ENCODE data around the gene INPP4B.

INPP4B gene

DNA sequence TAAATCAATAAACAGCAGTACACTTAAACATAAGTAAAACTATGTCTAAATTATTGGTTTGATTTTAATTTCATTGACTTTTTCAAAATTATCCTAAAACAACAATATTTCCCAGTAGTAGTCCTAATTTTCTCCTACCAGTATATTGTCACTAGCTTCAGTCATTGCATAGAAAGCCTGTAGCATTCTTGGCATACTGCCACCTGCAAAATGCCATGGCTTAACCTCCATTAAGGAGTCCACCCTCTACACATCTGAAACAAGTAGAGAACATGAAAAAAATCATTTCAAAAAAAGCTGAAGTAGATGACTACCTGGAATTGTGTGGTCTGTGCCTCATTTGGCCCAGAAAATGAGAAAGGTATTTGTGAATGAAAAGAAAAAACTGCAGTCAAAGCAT, 348.5 kb downstream of the INPP4B start:
- no peak overlapping the region for H2BK5ac ChIP-seq (ENCODE audit: low read length)
- H3K27ac ChIP-seq (ENCODE audit: low read depth, low read length) = no peak overlapping the region
- H3K4me2 ChIP-seq (ENCODE audit: low read length) = no peak overlapping the region
- no peak overlapping the region for H3K9ac ChIP-seq (ENCODE audit: low read length)
- H3K18ac ChIP-seq (ENCODE audit: low read length) = no peak overlapping the region
- no peak overlapping the region for H2AK5ac ChIP-seq (ENCODE audit: low read length)
- no peaks in the 10 kb centered on the region for H3K27me3 ChIP-seq (ENCODE audit: insufficient read depth, low read length, poor library complexity)
- no peaks in the 10 kb centered on the region for H3K79me1 ChIP-seq (ENCODE audit: low read length)
- H2BK15ac ChIP-seq (replicated peaks; ENCODE audit: low read depth) = no peak overlapping the region
- no peak for DNase-seq
- H3K79me2 ChIP-seq (ENCODE audit: control insufficient read depth, insufficient read depth, low read length) = no peaks in the 10 kb centered on the region
- H3K36me3 ChIP-seq (ENCODE audit: control insufficient read depth, insufficient read depth, low read length) = no peaks in the 10 kb centered on the region
- no peak overlapping the region for H4K5ac ChIP-seq (ENCODE audit: low read length)
- no peak overlapping the region for H3K56ac ChIP-seq (ENCODE audit: low read length)
- H3K23ac ChIP-seq (ENCODE audit: low read length) = no peak overlapping the region
- no peak overlapping the region for H2BK120ac ChIP-seq (ENCODE audit: low read depth, low read length)
- no peak overlapping the region for H3K4me3 ChIP-seq (ENCODE audit: low read length)
- H3K4me1 ChIP-seq (ENCODE audit: control insufficient read depth, low read depth, low read length) = no peaks in the 10 kb centered on the region
- no peak overlapping the region for H4K8ac ChIP-seq (ENCODE audit: low read depth, low read length)
- H3K4ac ChIP-seq (ENCODE audit: low read depth, low read length) = no peak overlapping the region

DNA sequence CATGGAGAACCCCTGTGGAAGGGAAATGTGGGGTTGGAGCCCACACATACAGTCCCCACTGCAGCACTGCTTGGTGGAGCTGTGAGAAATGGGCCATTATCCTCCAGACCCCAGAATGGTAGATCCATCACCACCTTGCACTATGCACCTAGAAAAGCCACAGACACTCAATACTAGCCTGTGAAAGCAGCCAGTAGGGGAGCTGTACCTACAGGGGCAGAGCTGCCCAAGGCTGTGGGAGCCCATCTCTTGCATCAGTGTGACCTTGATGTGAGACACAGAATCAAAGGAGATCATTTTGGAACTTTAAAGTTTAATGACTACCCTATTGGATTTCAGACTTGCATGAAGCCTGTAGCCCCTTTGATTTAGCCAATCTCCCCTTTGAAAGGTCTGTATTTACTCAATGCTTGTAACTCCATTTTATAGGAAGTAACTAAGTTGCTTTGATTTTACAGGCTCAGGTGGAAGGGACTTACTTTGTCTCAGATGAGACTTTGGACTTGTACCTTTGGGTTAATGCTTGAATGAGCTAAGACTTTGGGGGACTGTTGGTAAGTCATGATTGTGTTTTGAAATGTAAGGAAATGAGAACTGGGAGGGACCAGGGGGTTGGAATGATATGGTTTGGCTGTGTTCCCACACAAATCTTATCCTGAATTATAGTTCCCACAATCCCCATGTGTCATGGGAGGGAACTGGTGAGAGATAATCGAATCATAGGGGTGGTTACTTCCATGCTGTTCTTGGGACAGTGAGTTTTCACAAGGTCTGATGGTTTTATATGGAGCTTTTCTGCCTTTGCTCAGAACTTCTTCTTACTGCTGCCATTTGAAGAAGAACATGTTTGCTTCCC, 352.6 kb downstream of the INPP4B start:
- Histone ChIP-seq H3K4ac (ENCODE audit: low read depth, low read length) (no peak overlapping the region), H2BK120ac (ENCODE audit: low read depth, low read length) (no peak overlapping the region), H2BK15ac (replicated peaks; ENCODE audit: low read depth) (no peak overlapping the region), H3K23ac (ENCODE audit: low read length) (no peak overlapping the region), H3K56ac (ENCODE audit: low read length) (no peak overlapping the region), H4K8ac (ENCODE audit: low read depth, low read length) (no peak overlapping the region), H4K5ac (ENCODE audit: low read length) (no peak overlapping the region), H3K36me3 (ENCODE audit: control insufficient read depth, insufficient read depth, low read length) (no peaks in the 10 kb centered on the region), H3K27me3 (ENCODE audit: insufficient read depth, low read length, poor library complexity) (no peaks in the 10 kb centered on the region), H3K79me1 (ENCODE audit: low read length) (no peaks in the 10 kb centered on the region), H2AK5ac (ENCODE audit: low read length) (no peak overlapping the region), H3K4me2 (ENCODE audit: low read length) (no peak overlapping the region), H2BK5ac (ENCODE audit: low read length) (no peak overlapping the region), H3K79me2 (ENCODE audit: control insufficient read depth, insufficient read depth, low read length) (no peaks in the 10 kb centered on the region), H3K27ac (ENCODE audit: low read depth, low read length) (no peak overlapping the region), H3K9ac (ENCODE audit: low read length) (no peak overlapping the region), H3K18ac (ENCODE audit: low read length) (no peak overlapping the region), H3K4me1 (ENCODE audit: control insufficient read depth, low read depth, low read length) (no peaks in the 10 kb centered on the region), H3K4me3 (ENCODE audit: low read length) (no peak overlapping the region)
- no CpG with 5 or more reads among the region's 1 CpG for WGBS (ENCODE audit: extremely low coverage, insufficient coverage, low lambda C conversion rate)
- no peak for DNase-seq

DNA sequence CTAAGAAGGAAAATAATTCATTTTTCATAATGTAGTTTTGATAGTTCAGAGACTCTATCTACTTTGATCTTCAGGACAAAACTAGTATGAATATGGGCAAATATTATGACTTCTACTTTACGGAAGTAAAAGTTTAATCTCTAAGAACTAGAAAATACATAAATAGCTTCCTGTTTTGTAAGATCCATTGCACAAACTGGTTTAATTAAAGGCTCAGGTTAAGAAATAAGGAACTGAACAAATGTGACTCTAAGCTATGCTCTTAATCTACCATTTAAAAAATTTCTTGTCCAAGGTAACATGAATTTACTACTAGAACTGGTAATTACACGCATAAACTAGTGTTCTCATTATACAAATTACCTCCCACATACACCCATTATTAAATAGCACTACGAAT, 360.6 kb downstream of the INPP4B start:
- no peak overlapping the region for H2AK5ac ChIP-seq (ENCODE audit: low read length)
- H3K4me3 ChIP-seq (ENCODE audit: low read length) = no peak overlapping the region
- H3K79me1 ChIP-seq (ENCODE audit: low read length) = no peaks in the 10 kb centered on the region
- no peak overlapping the region for H2BK15ac ChIP-seq (replicated peaks; ENCODE audit: low read depth)
- no peak overlapping the region for H3K9ac ChIP-seq (ENCODE audit: low read length)
- no peak overlapping the region for H2BK120ac ChIP-seq (ENCODE audit: low read depth, low read length)
- no peak overlapping the region for H3K18ac ChIP-seq (ENCODE audit: low read length)
- no peak overlapping the region for H3K27ac ChIP-seq (ENCODE audit: low read depth, low read length)
- H2BK5ac ChIP-seq (ENCODE audit: low read length) = no peak overlapping the region
- DNase-seq = no peak
- no peak overlapping the region for H3K23ac ChIP-seq (ENCODE audit: low read length)
- H3K79me2 ChIP-seq (ENCODE audit: control insufficient read depth, insufficient read depth, low read length) = no peaks in the 10 kb centered on the region
- no peaks in the 10 kb centered on the region for H3K36me3 ChIP-seq (ENCODE audit: control insufficient read depth, insufficient read depth, low read length)
- 100% methylated on average over 2 of the region's 3 CpGs for WGBS (ENCODE audit: extremely low coverage, insufficient coverage, low lambda C conversion rate)
- no peak overlapping the region for H3K4ac ChIP-seq (ENCODE audit: low read depth, low read length)
- no peak overlapping the region for H3K4me2 ChIP-seq (ENCODE audit: low read length)
- H3K4me1 ChIP-seq (ENCODE audit: control insufficient read depth, low read depth, low read length) = no peaks in the 10 kb centered on the region
- no peak overlapping the region for H3K56ac ChIP-seq (ENCODE audit: low read length)
- H4K8ac ChIP-seq (ENCODE audit: low read depth, low read length) = no peak overlapping the region
- H4K5ac ChIP-seq (ENCODE audit: low read length) = no peak overlapping the region
- H3K27me3 ChIP-seq (ENCODE audit: insufficient read depth, low read length, poor library complexity) = no peaks in the 10 kb centered on the region

DNA sequence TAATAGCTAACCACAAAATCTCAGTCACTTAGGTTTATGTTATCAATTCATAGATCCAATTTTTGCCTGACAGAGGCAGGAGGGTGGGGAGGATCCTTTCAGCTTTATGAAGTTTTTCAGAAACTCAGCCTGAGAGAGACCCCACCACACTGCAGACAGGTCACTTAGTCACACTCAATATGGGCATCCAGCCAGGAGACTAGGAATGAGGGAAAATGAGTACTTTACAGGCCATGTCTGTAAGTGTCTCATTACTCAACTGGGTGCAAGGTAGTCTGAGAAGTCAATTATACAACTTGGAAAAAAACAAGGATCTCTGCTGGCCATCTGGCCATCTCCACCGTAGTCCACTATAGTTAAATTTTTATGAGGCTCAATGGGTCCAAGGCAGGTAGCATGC, 365.9 kb downstream of the INPP4B start:
- no peak overlapping the region for H3K23ac ChIP-seq (ENCODE audit: low read length)
- H4K5ac ChIP-seq (ENCODE audit: low read length) = no peak overlapping the region
- no peak overlapping the region for H2BK5ac ChIP-seq (ENCODE audit: low read length)
- H3K56ac ChIP-seq (ENCODE audit: low read length) = no peak overlapping the region
- no peak overlapping the region for H3K4me3 ChIP-seq (ENCODE audit: low read length)
- no peak overlapping the region for H3K9ac ChIP-seq (ENCODE audit: low read length)
- H3K18ac ChIP-seq (ENCODE audit: low read length) = no peak overlapping the region
- no peak overlapping the region for H2AK5ac ChIP-seq (ENCODE audit: low read length)
- WGBS (ENCODE audit: extremely low coverage, insufficient coverage, low lambda C conversion rate) = no CpG with 5 or more reads among the region's 1 CpG
- H3K4ac ChIP-seq (ENCODE audit: low read depth, low read length) = no peak overlapping the region
- no peaks in the 10 kb centered on the region for H3K79me2 ChIP-seq (ENCODE audit: control insufficient read depth, insufficient read depth, low read length)
- no peaks in the 10 kb centered on the region for H3K36me3 ChIP-seq (ENCODE audit: control insufficient read depth, insufficient read depth, low read length)
- no peak for DNase-seq
- no peak overlapping the region for H2BK120ac ChIP-seq (ENCODE audit: low read depth, low read length)
- no peak overlapping the region for H3K27ac ChIP-seq (ENCODE audit: low read depth, low read length)
- no peaks in the 10 kb centered on the region for H3K27me3 ChIP-seq (ENCODE audit: insufficient read depth, low read length, poor library complexity)
- H3K79me1 ChIP-seq (ENCODE audit: low read length) = no peaks in the 10 kb centered on the region
- H3K4me1 ChIP-seq (ENCODE audit: control insufficient read depth, low read depth, low read length) = no peaks in the 10 kb centered on the region
- H4K8ac ChIP-seq (ENCODE audit: low read depth, low read length) = no peak overlapping the region
- no peak overlapping the region for H2BK15ac ChIP-seq (replicated peaks; ENCODE audit: low read depth)
- no peak overlapping the region for H3K4me2 ChIP-seq (ENCODE audit: low read length)

DNA sequence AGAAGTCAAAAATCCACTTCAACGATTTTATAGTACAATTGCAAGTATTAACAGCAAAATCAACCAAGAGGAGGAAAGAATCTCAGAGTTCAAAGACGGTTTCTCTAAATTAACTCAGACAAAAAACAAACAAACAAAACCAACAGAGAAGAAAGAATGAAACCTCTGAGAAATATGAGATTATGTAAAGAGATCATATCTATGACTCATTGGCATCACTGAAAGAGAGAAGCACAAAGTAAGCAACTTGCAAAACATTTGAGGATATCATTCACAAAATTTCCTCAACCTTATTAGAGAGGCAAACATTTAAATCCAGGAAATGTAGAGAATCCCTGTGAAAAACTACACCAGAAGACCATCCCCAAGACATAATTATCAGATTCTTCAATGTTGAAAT, 370.4 kb downstream of the INPP4B start:
- no peak overlapping the region for H3K18ac ChIP-seq (ENCODE audit: low read length)
- H3K56ac ChIP-seq (ENCODE audit: low read length) = no peak overlapping the region
- H2BK5ac ChIP-seq (ENCODE audit: low read length) = no peak overlapping the region
- no peak overlapping the region for H4K8ac ChIP-seq (ENCODE audit: low read depth, low read length)
- H3K23ac ChIP-seq (ENCODE audit: low read length) = no peak overlapping the region
- H3K36me3 ChIP-seq (ENCODE audit: control insufficient read depth, insufficient read depth, low read length) = no peaks in the 10 kb centered on the region
- no peaks in the 10 kb centered on the region for H3K4me1 ChIP-seq (ENCODE audit: control insufficient read depth, low read depth, low read length)
- no CpG with 5 or more reads among the region's 2 CpGs for WGBS (ENCODE audit: extremely low coverage, insufficient coverage, low lambda C conversion rate)
- no peak overlapping the region for H3K27ac ChIP-seq (ENCODE audit: low read depth, low read length)
- H3K79me2 ChIP-seq (ENCODE audit: control insufficient read depth, insufficient read depth, low read length) = no peaks in the 10 kb centered on the region
- no peak overlapping the region for H2BK15ac ChIP-seq (replicated peaks; ENCODE audit: low read depth)
- H3K4ac ChIP-seq (ENCODE audit: low read depth, low read length) = no peak overlapping the region
- no peak overlapping the region for H3K4me2 ChIP-seq (ENCODE audit: low read length)
- H3K79me1 ChIP-seq (ENCODE audit: low read length) = no peaks in the 10 kb centered on the region
- H2AK5ac ChIP-seq (ENCODE audit: low read length) = no peak overlapping the region
- H3K27me3 ChIP-seq (ENCODE audit: insufficient read depth, low read length, poor library complexity) = no peaks in the 10 kb centered on the region
- no peak overlapping the region for H4K5ac ChIP-seq (ENCODE audit: low read length)
- no peak overlapping the region for H3K4me3 ChIP-seq (ENCODE audit: low read length)
- DNase-seq = no peak
- no peak overlapping the region for H3K9ac ChIP-seq (ENCODE audit: low read length)
- no peak overlapping the region for H2BK120ac ChIP-seq (ENCODE audit: low read depth, low read length)
